NT2/D1 (cell line): ENCODE results near the gene EEA1.

ENCODE experiments used
- DNase-seq: peaks from one replicate; pipeline ENCODE4 v3.0.0-alpha.2; 2011; ENCODE audit warnings: low read depth, low spot score
- H3K27me3 ChIP-seq: 2 replicates; pipeline ENCODE4 v1.6.0; 2011; ENCODE audit warnings: mild to moderate bottlenecking; ENCODE audit not compliant: insufficient read length, insufficient read depth
- H3K36me3 ChIP-seq: 2 replicates; pipeline ENCODE4 v1.6.1; 2011; ENCODE audit warnings: mild to moderate bottlenecking, low read length, mixed read lengths; ENCODE audit not compliant: insufficient read depth, insufficient read length
- H3K4me1 ChIP-seq: 2 replicates; pipeline ENCODE4 v1.5.1; 2011; ENCODE audit not compliant: insufficient read depth, insufficient read length
- H3K4me3 ChIP-seq: 2 replicates; pipeline ENCODE4 v1.5.1; 2011; ENCODE audit warnings: low read depth; ENCODE audit not compliant: insufficient read length
- H3K9ac ChIP-seq: 2 replicates; pipeline ENCODE4 v1.6.0; 2011; ENCODE audit warnings: low read depth; ENCODE audit not compliant: insufficient read length
- H3K9me3 ChIP-seq: 2 replicates; pipeline ENCODE4 v1.5.1; 2011; ENCODE audit warnings: mild to moderate bottlenecking, low read length; ENCODE audit not compliant: insufficient read depth
- SUZ12 ChIP-seq: IDR thresholded peaks from 2 replicates; pipeline ENCODE4 v1.6.1; 2011; ENCODE audit not compliant: insufficient read length, insufficient read depth; ENCODE audit errors: extremely low read depth
- YY1 ChIP-seq: IDR thresholded peaks from 2 replicates; pipeline ENCODE4 v1.6.1; 2011; ENCODE audit not compliant: insufficient read length, insufficient read depth
- ZNF274 ChIP-seq: IDR thresholded peaks from 2 replicates; pipeline ENCODE4 v1.6.1; 2011; ENCODE audit warnings: mild to moderate bottlenecking, low read depth, low read length

Gene EEA1

DNA sequence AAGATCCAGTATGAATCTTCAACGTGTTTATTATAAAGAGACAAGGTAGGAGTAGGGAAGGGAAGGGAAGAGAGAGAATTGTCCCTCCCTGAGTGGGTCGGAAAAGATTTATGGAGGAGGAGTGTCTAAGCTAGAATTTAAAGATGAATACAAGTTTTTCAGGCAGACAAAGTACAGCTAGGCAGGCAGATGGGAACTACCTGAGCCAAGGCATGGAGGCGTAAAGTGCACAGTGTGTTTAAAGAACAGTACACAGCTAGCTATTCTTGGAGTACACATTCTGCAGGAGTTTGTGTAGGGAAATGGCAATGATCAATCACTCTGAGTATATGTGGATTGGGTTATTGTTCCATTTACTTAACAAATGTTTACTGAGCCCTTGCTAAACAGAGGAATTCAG, 206.2 kb downstream of the EEA1 start:
- Histone ChIP-seq H3K27me3 (no peaks in the 10 kb centered on the region), H3K36me3 (no peaks in the 10 kb centered on the region), H3K4me3 (no peak overlapping the region), H3K9ac (no peak overlapping the region), H3K4me1 (no peaks in the 10 kb centered on the region), H3K9me3 (peaks cover 21% of the 10 kb centered on the region)
- TF ChIP-seq SUZ12 (no peak), YY1 (no peak), ZNF274 (no peak)
- no peak for DNase-seq

DNA sequence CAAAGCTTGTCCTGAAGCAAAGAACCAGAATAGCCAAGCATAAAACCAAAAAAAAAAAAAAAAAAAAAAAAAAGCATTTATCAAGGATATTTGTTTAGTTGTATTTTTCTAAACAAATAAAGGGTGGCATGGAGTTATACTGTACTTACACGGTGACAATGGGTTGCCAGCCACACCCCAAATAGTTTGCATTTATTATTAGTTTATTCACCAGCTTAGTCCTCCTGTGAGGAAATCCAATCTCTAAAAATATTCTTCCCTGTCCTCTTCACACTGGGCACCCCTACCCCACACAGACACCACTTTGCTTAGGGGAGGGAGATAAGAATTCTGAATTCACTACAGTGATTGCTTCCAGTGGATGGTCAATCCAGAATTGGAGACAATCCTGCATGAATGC, 207.4 kb downstream of the EEA1 start:
- Histone ChIP-seq H3K36me3 (no peaks in the 10 kb centered on the region), H3K4me3 (no peak overlapping the region), H3K9ac (no peak overlapping the region), H3K9me3 (peaks cover 21% of the 10 kb centered on the region), H3K27me3 (no peaks in the 10 kb centered on the region), H3K4me1 (no peaks in the 10 kb centered on the region)
- no peak for DNase-seq
- TF ChIP-seq ZNF274 (no peak), YY1 (no peak)

DNA sequence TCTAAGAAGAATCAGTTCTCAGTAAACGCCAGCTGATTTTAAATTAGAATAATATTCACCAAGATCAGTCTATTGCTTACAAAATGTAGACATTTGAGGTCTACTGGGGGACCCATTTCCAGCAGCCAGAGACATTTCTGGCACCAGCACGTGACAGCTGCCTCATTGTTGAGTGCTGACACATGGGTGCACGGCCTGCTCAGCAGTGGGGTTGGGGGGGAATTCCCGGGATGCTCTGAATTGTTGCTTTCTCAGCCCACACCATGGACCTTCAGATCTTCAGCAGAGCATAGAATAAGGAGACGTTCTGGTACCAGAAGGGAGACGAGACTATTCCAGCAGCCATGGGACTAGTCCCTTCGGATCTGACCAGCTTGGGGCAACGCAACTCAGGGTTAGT, 208.0 kb downstream of the EEA1 start:
- DNase-seq = no peak
- H3K4me1 ChIP-seq = no peaks in the 10 kb centered on the region

More for the DNA sequence above, 208.0 kb downstream of the EEA1 start:
- no peaks in the 10 kb centered on the region for H3K36me3 ChIP-seq
- TF ChIP-seq YY1 (no peak), ZNF274 (no peak), SUZ12 (no peak)
- H3K4me3 ChIP-seq = no peak overlapping the region
- H3K9me3 ChIP-seq = peaks cover 21% of the 10 kb centered on the region
- H3K9ac ChIP-seq = no peak overlapping the region
- H3K27me3 ChIP-seq = no peaks in the 10 kb centered on the region
